Mesodermal cell (in vitro differentiated cells): ENCODE data around the gene FAS.

Experiments used
- H3K27ac ChIP-seq: 2 replicates; pipeline ENCODE4 v1.7.0; 2013; ENCODE audit warnings: mild to moderate bottlenecking, low read depth, low read length, moderate library complexity; ENCODE audit not compliant: severe bottlenecking
- H3K36me3 ChIP-seq: 2 replicates; pipeline ENCODE4 v1.7.1; 2013; ENCODE audit warnings: mild to moderate bottlenecking, low read length, moderate library complexity; ENCODE audit not compliant: control insufficient read depth, insufficient read depth
- H3K4me1 ChIP-seq: one replicate; pipeline ENCODE4 v1.7.1; 2013; ENCODE audit warnings: mild to moderate bottlenecking, low read length; ENCODE audit not compliant: insufficient read depth, control insufficient read depth, poor library complexity, severe bottlenecking
- H3K4me3 ChIP-seq: 2 replicates; pipeline ENCODE4 v1.7.0; 2013; ENCODE audit warnings: low read length, control low read depth, mild to moderate bottlenecking; ENCODE audit not compliant: insufficient read depth, poor library complexity, severe bottlenecking; ENCODE audit errors: extremely low read depth
- H3K9me3 ChIP-seq: 2 replicates; pipeline ENCODE4 v1.7.1; 2013; ENCODE audit warnings: mild to moderate bottlenecking, low read length, moderate library complexity; ENCODE audit not compliant: control insufficient read depth
- WGBS, 2 experiments: methylation state at CpG; one replicate each; pipeline ENCODE4 v1.1.5; 2013; ENCODE audit warnings: missing lambda C conversion rate in 2 of 2; ENCODE audit not compliant: insufficient coverage in 2 of 2; 5-methylcytosine and 5-hydroxymethylcytosine counted together

The FAS gene

GRCh38 chr10:88982366-88982765, 8.2 kb upstream of the FAS start:
- no peaks in the 10 kb centered on the region for H3K9me3 ChIP-seq
- no peak overlapping the region for H3K27ac ChIP-seq
- no peak overlapping the region for H3K4me3 ChIP-seq
- peaks cover 45% of the 10 kb centered on the region for H3K4me1 ChIP-seq
- WGBS, 2 experiments, result 83 to 90% methylated on average over 1 to 2 of the region's 2 CpGs
- H3K36me3 ChIP-seq, result no peaks in the 10 kb centered on the region

- WGBS, 2 experiments, result 100% methylated on average over 1 of the region's 2 CpGs; no CpG with 5 or more reads in 1 of the 2 experiments
- Histone ChIP-seq H3K9me3 (no peaks in the 10 kb centered on the region), H3K27ac (peak overlapping the region; percentile 1), H3K36me3 (no peaks in the 10 kb centered on the region), H3K4me1 (peaks cover 45% of the 10 kb centered on the region), H3K4me3 (no peak overlapping the region)
These were observed 7.4 kb upstream of the FAS start for GRCh38 chr10:88983206-88983605.

GRCh38 chr10:88983939-88984338, 6.7 kb upstream of the FAS start:
- Histone ChIP-seq H3K27ac (peak overlapping the region; percentile 11), H3K36me3 (no peaks in the 10 kb centered on the region), H3K4me3 (no peak overlapping the region), H3K4me1 (peaks cover 40% of the 10 kb centered on the region), H3K9me3 (no peaks in the 10 kb centered on the region)
- 75 to 88% methylated on average over 1 of the region's 1 CpG for WGBS, 2 experiments

- Histone ChIP-seq H3K4me1 (peaks cover 34% of the 10 kb centered on the region), H3K4me3 (no peak overlapping the region), H3K27ac (no peak overlapping the region), H3K36me3 (no peaks in the 10 kb centered on the region), H3K9me3 (no peaks in the 10 kb centered on the region)
These were observed 6.1 kb upstream of the FAS start for GRCh38 chr10:88984525-88984924.

GRCh38 chr10:88986549-88987242, 3.9 kb upstream of the FAS start:
- Histone ChIP-seq H3K27ac (no peak overlapping the region), H3K36me3 (no peaks in the 10 kb centered on the region), H3K4me3 (no peak overlapping the region), H3K9me3 (no peaks in the 10 kb centered on the region), H3K4me1 (peaks cover 13% of the 10 kb centered on the region)
- no CpG with 5 or more reads among the region's 2 CpGs for WGBS, 2 experiments

- peaks cover 11% of the 10 kb centered on the region for H3K4me1 ChIP-seq
- no peak overlapping the region for H3K27ac ChIP-seq
- no peaks in the 10 kb centered on the region for H3K36me3 ChIP-seq
- H3K4me3 ChIP-seq, result no peak overlapping the region
- no peaks in the 10 kb centered on the region for H3K9me3 ChIP-seq
These were observed 3.3 kb upstream of the FAS start for GRCh38 chr10:88987243-88987725.

GRCh38 chr10:88987840-88988239, 2.8 kb upstream of the FAS start:
- Histone ChIP-seq H3K4me1 (peaks cover 11% of the 10 kb centered on the region), H3K4me3 (no peak overlapping the region), H3K9me3 (no peaks in the 10 kb centered on the region), H3K36me3 (no peaks in the 10 kb centered on the region), H3K27ac (no peak overlapping the region)
- WGBS, 2 experiments, result 40 to 79% methylated on average over 1 to 2 of the region's 2 CpGs

- no peaks in the 10 kb centered on the region for H3K36me3 ChIP-seq
- WGBS, 2 experiments, result no CpG with 5 or more reads among the region's 2 CpGs
- no peak overlapping the region for H3K27ac ChIP-seq
- peak overlapping the region; percentile 88 for H3K4me3 ChIP-seq
- H3K9me3 ChIP-seq, result no peaks in the 10 kb centered on the region
- peaks cover 12% of the 10 kb centered on the region for H3K4me1 ChIP-seq
These were observed 1.2 kb upstream of the FAS start for GRCh38 chr10:88989423-88989822.

- H3K27ac ChIP-seq, result no peak overlapping the region
- WGBS, 2 experiments, result 73 to 79% methylated on average over 7 of the region's 8 CpGs
- peaks cover 12% of the 10 kb centered on the region for H3K4me1 ChIP-seq
These were observed 694 bp upstream of the FAS start for GRCh38 chr10:88989824-88990383.

GRCh38 chr10:88991161-88991898, 732 bp downstream of the FAS start:
- Histone ChIP-seq H3K36me3 (no peaks in the 10 kb centered on the region), H3K9me3 (no peaks in the 10 kb centered on the region), H3K27ac (peak overlapping the region; percentile 51), H3K4me3 (peak overlapping the region; percentile 88), H3K4me1 (peaks cover 10% of the 10 kb centered on the region)
- 1 to 2% methylated on average over 25 to 26 of the region's 38 CpGs for WGBS, 2 experiments

More at GRCh38 chr10:88989824-88990383, 694 bp upstream of the FAS start:
- Histone ChIP-seq H3K36me3 (no peaks in the 10 kb centered on the region), H3K4me3 (peak overlapping the region; percentile 88), H3K9me3 (no peaks in the 10 kb centered on the region)

- Histone ChIP-seq H3K36me3 (no peaks in the 10 kb centered on the region), H3K9me3 (no peaks in the 10 kb centered on the region), H3K4me3 (peak overlapping the region; percentile 88), H3K27ac (no peak overlapping the region), H3K4me1 (peaks cover 9% of the 10 kb centered on the region)
- WGBS, 2 experiments, result 0 to 23% methylated on average over 1 to 2 of the region's 6 CpGs
These were observed 1.3 kb downstream of the FAS start for GRCh38 chr10:88991899-88992320.
